ENCODE measurements around the gene SDK1. TPM values are rescaled to one million over a fixed set of nuclear protein-coding genes. Genes with fewer than 3 reads are reported as not detected.

Gene SDK1
- total and polyA plus RNA-seq, 2 donors (not counting 3 experiments of a cell fraction or from before 2014, with no cell fraction given), result 1.6 to 3.9 TPM

- Histone ChIP-seq H3K36me3 (ENCODE audit: control insufficient read depth in 2 of 2, extremely low read depth in 1 of 2, insufficient read depth in 2 of 2, low read length in 2 of 2) (no peaks in the 10 kb centered on the region), H4K20me1 (replicated peaks; ENCODE audit: control insufficient read depth, extremely low read depth, insufficient read depth, low read length) (no peaks in the 10 kb centered on the region), H3K9ac (replicated peaks; ENCODE audit: extremely low read depth, insufficient read depth, low read length) (no peak overlapping the region), H3K27me3 (ENCODE audit: control insufficient read depth in 2 of 2, insufficient read depth in 2 of 2, low read length in 2 of 2) (no peaks in the 10 kb centered on the region), H3K4me2 (ENCODE audit: insufficient read depth, low read length) (no peak overlapping the region), H3K9me3 (replicated peaks; ENCODE audit: control insufficient read depth, insufficient read depth, low read length) (no peaks in the 10 kb centered on the region), H2AFZ (ENCODE audit: low read depth, low read length) (no peak overlapping the region), H3K79me2 (ENCODE audit: control insufficient read depth, insufficient read depth, low read length) (no peaks in the 10 kb centered on the region), H3K4me1 (ENCODE audit: control insufficient read depth, extremely low read depth, insufficient read depth, low read length) (no peaks in the 10 kb centered on the region), H3K9me1 (replicated peaks; ENCODE audit: control insufficient read depth, extremely low read depth, insufficient read depth, low read length) (no peaks in the 10 kb centered on the region), H3K27ac (ENCODE audit: insufficient read depth, low read depth, low read length) (no peak overlapping the region), H3K4me3 (replicated peaks in 1 of 3; ENCODE audit: insufficient read depth in 1 of 3, low read depth in 1 of 3, low read length in 3 of 3) (no peak overlapping the region)
- peak; percentile 8 for DNase-seq (ENCODE audit: low read depth, low spot score)
- peak; percentile 33 for FAIRE-seq
- ChIA-PET CTCF (interaction anchor here (0.7 to 2.5 kb wide), 10 partner anchors 8 to 182 kb away, joined by 3 to 15 read pairs (median 3); no protein-coding TSS in a partner anchor), POLR2A (no interaction called here)
- TF ChIP-seq FOS (IDR thresholded peaks at IDR 0.05; ENCODE audit: borderline replicate concordance, insufficient read depth, low read length), result no peak
- TF ChIP-seq, protein P1, sequence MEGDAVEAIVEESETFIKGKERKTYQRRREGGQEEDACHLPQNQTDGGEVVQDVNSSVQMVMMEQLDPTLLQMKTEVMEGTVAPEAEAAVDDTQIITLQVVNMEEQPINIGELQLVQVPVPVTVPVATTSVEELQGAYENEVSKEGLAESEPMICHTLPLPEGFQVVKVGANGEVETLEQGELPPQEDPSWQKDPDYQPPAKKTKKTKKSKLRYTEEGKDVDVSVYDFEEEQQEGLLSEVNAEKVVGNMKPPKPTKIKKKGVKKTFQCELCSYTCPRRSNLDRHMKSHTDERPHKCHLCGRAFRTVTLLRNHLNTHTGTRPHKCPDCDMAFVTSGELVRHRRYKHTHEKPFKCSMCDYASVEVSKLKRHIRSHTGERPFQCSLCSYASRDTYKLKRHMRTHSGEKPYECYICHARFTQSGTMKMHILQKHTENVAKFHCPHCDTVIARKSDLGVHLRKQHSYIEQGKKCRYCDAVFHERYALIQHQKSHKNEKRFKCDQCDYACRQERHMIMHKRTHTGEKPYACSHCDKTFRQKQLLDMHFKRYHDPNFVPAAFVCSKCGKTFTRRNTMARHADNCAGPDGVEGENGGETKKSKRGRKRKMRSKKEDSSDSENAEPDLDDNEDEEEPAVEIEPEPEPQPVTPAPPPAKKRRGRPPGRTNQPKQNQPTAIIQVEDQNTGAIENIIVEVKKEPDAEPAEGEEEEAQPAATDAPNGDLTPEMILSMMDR (IDR thresholded peaks at IDR 0.05; ENCODE audit: extremely low read depth in 1 of 2, insufficient read depth in 1 of 2, low read depth in 1 of 2, low read length in 2 of 2), result peak in 1 of 2 donors; percentile 2
- no TSS peak for BruUV-seq (replicated peaks)
- intact Hi-C loops (cut with micrococcal nuclease) (no loop called here), dilution Hi-C loops (cut with MboI; ENCODE audit: extremely low pct_ligation_motif_present, low sequenced_read_pairs) (no loop called here)
Observed at GRCh38 chr7:4103352-4104091, 802.5 kb downstream of the SDK1 start.

GRCh38 chr7:4107839-4108238 lies 806.8 kb downstream of the SDK1 start:
- no peak overlapping the region for H3K4me3 ChIP-seq (replicated peaks in 1 of 3; ENCODE audit: insufficient read depth in 1 of 3, low read depth in 1 of 3, low read length in 3 of 3)
- DNase-seq (ENCODE audit: low read depth, low spot score) (no peak), FAIRE-seq (no peak)
- H3K4me1 ChIP-seq (ENCODE audit: control insufficient read depth, extremely low read depth, insufficient read depth, low read length), result no peaks in the 10 kb centered on the region
- H3K9me1 ChIP-seq (replicated peaks; ENCODE audit: control insufficient read depth, extremely low read depth, insufficient read depth, low read length), result no peaks in the 10 kb centered on the region
- no peaks in the 10 kb centered on the region for H3K79me2 ChIP-seq (ENCODE audit: control insufficient read depth, insufficient read depth, low read length)
- BruUV-seq (replicated peaks), result no TSS peak
- H3K36me3 ChIP-seq (ENCODE audit: control insufficient read depth in 2 of 2, extremely low read depth in 1 of 2, insufficient read depth in 2 of 2, low read length in 2 of 2), result no peaks in the 10 kb centered on the region
- POLR2A ChIA-PET, result no interaction called here
- no peaks in the 10 kb centered on the region for H3K9me3 ChIP-seq (replicated peaks; ENCODE audit: control insufficient read depth, insufficient read depth, low read length)
- intact Hi-C loops (cut with micrococcal nuclease) (no loop called here), dilution Hi-C loops (cut with MboI; ENCODE audit: extremely low pct_ligation_motif_present, low sequenced_read_pairs) (no loop called here)
- H3K9ac ChIP-seq (replicated peaks; ENCODE audit: extremely low read depth, insufficient read depth, low read length), result no peak overlapping the region
- no peak overlapping the region for H3K27ac ChIP-seq (ENCODE audit: insufficient read depth, low read depth, low read length)
- H4K20me1 ChIP-seq (replicated peaks; ENCODE audit: control insufficient read depth, extremely low read depth, insufficient read depth, low read length), result no peaks in the 10 kb centered on the region
- H3K27me3 ChIP-seq (ENCODE audit: control insufficient read depth in 2 of 2, insufficient read depth in 2 of 2, low read length in 2 of 2), result no peaks in the 10 kb centered on the region
- no peak overlapping the region for H2AFZ ChIP-seq (ENCODE audit: low read depth, low read length)
- no peak for TF ChIP-seq POLR2AphosphoS5 (IDR thresholded peaks at IDR 0.05; ENCODE audit: insufficient read depth, low read depth, low read length)
- TF ChIP-seq, protein P1 (IDR thresholded peaks at IDR 0.05; ENCODE audit: extremely low read depth in 1 of 2, insufficient read depth in 1 of 2, low read depth in 1 of 2, low read length in 2 of 2), result no peak
- TF ChIP-seq GATA2 (IDR thresholded peaks at IDR 0.05; ENCODE audit: insufficient read depth, insufficient read length, low read depth, low read length), result no peak
- TF ChIP-seq MYC (IDR thresholded peaks at IDR 0.05; ENCODE audit: low read depth, low read length), result no peak
- TF ChIP-seq FOS (IDR thresholded peaks at IDR 0.05; ENCODE audit: borderline replicate concordance, insufficient read depth, low read length), result no peak
- no peak for TF ChIP-seq POLR2A (IDR thresholded peaks at IDR 0.05; ENCODE audit: low read depth, low read length)
- no peak for TF ChIP-seq EZH2 (IDR thresholded peaks at IDR 0.05; ENCODE audit: borderline replicate concordance, low read depth, low read length, severe bottlenecking)
- TF ChIP-seq JUN (IDR thresholded peaks at IDR 0.05; ENCODE audit: borderline replicate concordance, insufficient read depth, insufficient read length, low read depth), result no peak
- TF ChIP-seq, protein P2, sequence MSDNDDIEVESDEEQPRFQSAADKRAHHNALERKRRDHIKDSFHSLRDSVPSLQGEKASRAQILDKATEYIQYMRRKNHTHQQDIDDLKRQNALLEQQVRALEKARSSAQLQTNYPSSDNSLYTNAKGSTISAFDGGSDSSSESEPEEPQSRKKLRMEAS (IDR thresholded peaks at IDR 0.05; ENCODE audit: insufficient read depth, insufficient read length), result no peak
- no peak overlapping the region for H3K4me2 ChIP-seq (ENCODE audit: insufficient read depth, low read length)
- CTCF ChIA-PET, result no interaction called here

Data from endothelial cell of umbilical vein (primary cell).